OCI-LY3 (cell line): ENCODE results near the gene TNFRSF14.

Source experiments
- H2AFZ ChIP-seq: fragments of 200-600, 300-600 bp; shearing (Covaris generic); 2 replicates; pipeline ENCODE4 v1.6.0; 2014; ENCODE audit warnings: antibody characterized with exemption, low read depth, low read length
- H3K27ac ChIP-seq: fragments of 200-600, 300-600 bp; sonication (generic); 2 replicates; pipeline ENCODE4 v1.5.1; 2014; ENCODE audit warnings: mild to moderate bottlenecking, low read length, moderate library complexity, mixed read lengths
- H3K27me3 ChIP-seq: fragments of 200-600, 300-600 bp; sonication (generic); 2 replicates; pipeline ENCODE4 v1.6.1; 2014; ENCODE audit warnings: low read depth, low read length, mixed read lengths
- H3K36me3 ChIP-seq: fragments of 200-600, 300-600 bp; sonication (generic); replicated peaks from 2 replicates; pipeline ENCODE3; 2014; ENCODE audit warnings: low read depth, low read length, mixed read lengths
- H3K4me1 ChIP-seq: fragments of 300-600, 200-600 bp; sonication (generic); 2 replicates; pipeline ENCODE4 v1.6.1; 2014; ENCODE audit warnings: low read length, mixed read lengths
- H3K4me2 ChIP-seq: fragments of 200-600, 300-600 bp; sonication (generic); 2 replicates; pipeline ENCODE4 v1.6.1; 2014; ENCODE audit warnings: low read length, mixed read lengths
- H3K4me3 ChIP-seq: fragments of 300-600, 200-600 bp; sonication (generic); 2 replicates; pipeline ENCODE4 v1.5.1; 2014; ENCODE audit warnings: antibody characterized with exemption, mild to moderate bottlenecking, low read length, moderate library complexity
- H3K79me2 ChIP-seq: fragments of 300-600, 200-600 bp; shearing (Covaris generic); 2 replicates; pipeline ENCODE4 v1.6.1; 2014; ENCODE audit warnings: mild to moderate bottlenecking, low read length, mixed read lengths
- H3K9ac ChIP-seq: fragments of 300-600, 200-600 bp; shearing (Covaris generic); 2 replicates; pipeline ENCODE4 v1.6.0; 2014; ENCODE audit warnings: mild to moderate bottlenecking, low read length, moderate library complexity
- H3K9me3 ChIP-seq: fragments of 200-600, 300-600 bp; shearing (Covaris generic); 2 replicates; pipeline ENCODE4 v1.6.1; 2014; ENCODE audit warnings: low read length, mixed read lengths; ENCODE audit not compliant: insufficient read depth
- H4K20me1 ChIP-seq: fragments of 200-600, 300-600 bp; sonication (generic); 2 replicates; pipeline ENCODE4 v1.6.1; 2016; ENCODE audit warnings: low read length, mixed read lengths; ENCODE audit not compliant: insufficient read depth
- EZH2phosphoT487 ChIP-seq: fragments of 200-600 bp; shearing (Covaris generic); IDR thresholded peaks from 2 replicates; pipeline ENCODE4 v1.6.1; 2018; ENCODE audit warnings: antibody characterized with exemption, mixed run types, low read depth
- TF ChIP-seq, protein P1 (sequence below): fragments of 200-600, 300-600 bp; sonication (generic); IDR thresholded peaks from 2 replicates; pipeline ENCODE4 v1.5.1; 2014; ENCODE audit warnings: antibody characterized with exemption, low read length, low read depth

TNFRSF14 gene

DNA sequence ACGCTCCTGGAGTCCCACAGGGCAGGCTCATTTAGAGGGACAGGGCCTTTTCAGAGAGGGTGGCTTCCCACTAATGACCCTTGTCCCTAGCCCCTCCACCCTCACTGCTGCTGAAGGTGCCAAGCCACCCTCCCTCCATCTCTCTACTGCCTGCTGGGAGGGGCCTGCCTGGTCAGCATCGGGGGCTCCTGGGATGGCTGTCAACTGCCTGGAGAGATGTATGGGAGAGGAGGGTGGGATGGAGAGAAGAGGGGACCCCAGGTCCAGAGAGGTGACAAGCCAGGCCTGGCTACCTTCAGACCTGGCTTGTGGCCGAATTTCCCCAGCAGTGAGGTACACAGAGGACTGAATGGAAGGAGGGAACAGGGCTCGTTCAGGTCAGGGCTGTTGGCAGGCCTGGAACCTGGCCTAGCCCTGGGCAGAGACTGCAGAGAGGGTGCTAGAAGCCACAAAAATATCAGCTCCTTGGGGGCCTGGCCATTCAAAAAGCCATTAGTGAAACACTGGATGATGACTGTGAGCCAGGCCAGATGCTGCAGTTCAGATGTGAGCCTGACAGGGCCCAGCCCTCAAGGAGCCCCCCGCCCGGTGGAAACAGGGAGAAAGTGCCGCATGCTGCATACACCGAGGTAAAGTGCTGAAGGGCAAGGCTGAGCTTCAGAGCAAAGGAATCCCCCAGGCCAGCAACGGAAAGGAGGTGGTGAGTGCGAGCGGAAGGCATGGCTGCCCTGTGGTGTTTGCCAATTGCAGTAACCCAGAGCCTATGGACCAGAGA, 56.6 kb downstream of the TNFRSF14 start:
- Histone ChIP-seq H3K9me3 (no peaks in the 10 kb centered on the region), H3K27me3 (no peaks in the 10 kb centered on the region), H3K27ac (no peak overlapping the region), H3K36me3 (no peaks in the 10 kb centered on the region), H2AFZ (no peak overlapping the region), H3K4me2 (no peak overlapping the region), H3K79me2 (no peaks in the 10 kb centered on the region), H3K9ac (no peak overlapping the region), H4K20me1 (no peaks in the 10 kb centered on the region), H3K4me1 (no peaks in the 10 kb centered on the region), H3K4me3 (no peak overlapping the region)
- no peak for TF ChIP-seq EZH2phosphoT487
- TF ChIP-seq, protein P1, sequence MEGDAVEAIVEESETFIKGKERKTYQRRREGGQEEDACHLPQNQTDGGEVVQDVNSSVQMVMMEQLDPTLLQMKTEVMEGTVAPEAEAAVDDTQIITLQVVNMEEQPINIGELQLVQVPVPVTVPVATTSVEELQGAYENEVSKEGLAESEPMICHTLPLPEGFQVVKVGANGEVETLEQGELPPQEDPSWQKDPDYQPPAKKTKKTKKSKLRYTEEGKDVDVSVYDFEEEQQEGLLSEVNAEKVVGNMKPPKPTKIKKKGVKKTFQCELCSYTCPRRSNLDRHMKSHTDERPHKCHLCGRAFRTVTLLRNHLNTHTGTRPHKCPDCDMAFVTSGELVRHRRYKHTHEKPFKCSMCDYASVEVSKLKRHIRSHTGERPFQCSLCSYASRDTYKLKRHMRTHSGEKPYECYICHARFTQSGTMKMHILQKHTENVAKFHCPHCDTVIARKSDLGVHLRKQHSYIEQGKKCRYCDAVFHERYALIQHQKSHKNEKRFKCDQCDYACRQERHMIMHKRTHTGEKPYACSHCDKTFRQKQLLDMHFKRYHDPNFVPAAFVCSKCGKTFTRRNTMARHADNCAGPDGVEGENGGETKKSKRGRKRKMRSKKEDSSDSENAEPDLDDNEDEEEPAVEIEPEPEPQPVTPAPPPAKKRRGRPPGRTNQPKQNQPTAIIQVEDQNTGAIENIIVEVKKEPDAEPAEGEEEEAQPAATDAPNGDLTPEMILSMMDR, result no peak
